ENCODE results near the gene FAM9C.

GRCh38 chrX:12987900-12988594 is 56.4 kb downstream of the FAM9C start:
- no peak for TF ChIP-seq CTCF (IDR thresholded peaks at IDR 0.05)
- TF ChIP-seq POLR2A (IDR thresholded peaks at IDR 0.05) = no peak

Data from body of pancreas (tissue), 4 donors.